GM23338 (cell line): ENCODE results near the gene MRRF. TPM values are rescaled to one million over a fixed set of nuclear protein-coding genes. Genes with fewer than 3 reads are reported as not detected.

Source experiments
- ATAC-seq: fragments of 200-7000 bp; cut with Tn5 transposase; 3 replicates; pipeline ENCODE4 v1.9.1; 2020
- DNase-seq: peaks from one replicate; pipeline ENCODE4 v3.0.0-alpha.2; 2015; ENCODE audit warnings: low spot score
- H2AFZ ChIP-seq: fragments of 200-600 bp; sonication (generic); 2 replicates; pipeline ENCODE4 v1.8.0; 2016; ENCODE audit warnings: antibody characterized with exemption, mild to moderate bottlenecking, moderate library complexity
- H3F3A ChIP-seq: fragments of 200-600 bp; sonication (generic); replicated peaks from 2 replicates; pipeline ENCODE4 v1.8.0; 2017; ENCODE audit warnings: antibody characterized with exemption, mixed run types, low read depth
- H3K27ac ChIP-seq: fragments of 200-600 bp; sonication (generic); 2 replicates; pipeline ENCODE4 v1.6.1; 2016; ENCODE audit warnings: low read depth
- H3K27me3 ChIP-seq: fragments of 200-600 bp; sonication (generic); 2 replicates; pipeline ENCODE4 v1.8.0; 2016; ENCODE audit warnings: mild to moderate bottlenecking, mixed run types, moderate library complexity; ENCODE audit not compliant: insufficient read depth
- H3K36me3 ChIP-seq: fragments of 200-600 bp; sonication (generic); 2 replicates; pipeline ENCODE4 v1.8.0; 2016; ENCODE audit warnings: mild to moderate bottlenecking; ENCODE audit not compliant: insufficient read depth
- H3K4me1 ChIP-seq: fragments of 200-600 bp; sonication (generic); 2 replicates; pipeline ENCODE4 v1.8.0; 2016; ENCODE audit warnings: mild to moderate bottlenecking, moderate library complexity; ENCODE audit not compliant: insufficient read depth
- H3K4me2 ChIP-seq: fragments of 200-600 bp; sonication (generic); 2 replicates; pipeline ENCODE4 v1.7.1; 2017; ENCODE audit warnings: mixed run types
- H3K4me3 ChIP-seq: fragments of 200-600 bp; sonication (generic); 2 replicates; pipeline ENCODE4 v1.6.1; 2016; ENCODE audit warnings: mixed run types
- H3K79me2 ChIP-seq: fragments of 200-600 bp; sonication (generic); replicated peaks from 2 replicates; pipeline ENCODE4 v1.8.0; 2017; ENCODE audit warnings: mild to moderate bottlenecking; ENCODE audit not compliant: insufficient read depth
- H3K9me2 ChIP-seq: fragments of 200-600 bp; sonication (generic); 2 replicates; pipeline ENCODE4 v1.8.0; 2017; ENCODE audit not compliant: insufficient read depth
- H4K20me1 ChIP-seq: fragments of 200-600 bp; sonication (generic); replicated peaks from 2 replicates; pipeline ENCODE4 v1.8.0; 2017; ENCODE audit warnings: mild to moderate bottlenecking; ENCODE audit not compliant: insufficient read depth
- H3K27ac Mint-ChIP-seq: 2 replicates; pipeline ENCODE4 v1.8.0; 2020; ENCODE audit warnings: inconsistent platforms, mild to moderate bottlenecking, moderate library complexity, mixed read lengths
- H3K27me3 Mint-ChIP-seq: 3 replicates; pipeline ENCODE4 v1.8.0; 2022; ENCODE audit warnings: low read depth, mild to moderate bottlenecking, moderate library complexity, mixed read lengths, inconsistent platforms; ENCODE audit not compliant: insufficient read depth, poor library complexity
- H3K36me3 Mint-ChIP-seq: 3 replicates; pipeline ENCODE4 v1.8.0; 2021; ENCODE audit warnings: low read depth, mild to moderate bottlenecking, inconsistent platforms, moderate library complexity, mixed read lengths
- H3K4me1 Mint-ChIP-seq: 3 replicates; pipeline ENCODE4 v1.8.0; 2020; ENCODE audit warnings: mild to moderate bottlenecking, inconsistent platforms, mixed read lengths
- H3K4me3 Mint-ChIP-seq: 3 replicates; pipeline ENCODE4 v1.8.0; 2021; ENCODE audit warnings: moderate library complexity, mild to moderate bottlenecking, inconsistent platforms, mixed read lengths
- H3K9me3 Mint-ChIP-seq: 3 replicates; pipeline ENCODE4 v1.8.0; 2020; ENCODE audit warnings: moderate library complexity, mild to moderate bottlenecking, inconsistent platforms, mixed read lengths
- CREB1 ChIP-seq: fragments of 250-450 bp; sonication (Bioruptor Pico); IDR thresholded peaks from 2 replicates; pipeline ENCODE4 v1.5.0; 2020; ENCODE audit warnings: low read depth, mild to moderate bottlenecking, moderate library complexity
- CTCF ChIP-seq, 2 experiments: fragments of 200-600 bp in 1 of 2; sonication (generic) in 1 of 2; conservative IDR thresholded peaks; 2 replicates each; pipeline versions ENCODE4 v1.5.1 to v1.6.1; 2016 to 2017; ENCODE audit warnings: antibody characterized with exemption in 2 of 2, low read depth in 2 of 2, mild to moderate bottlenecking in 2 of 2, moderate library complexity in 1 of 2
- POLR2AphosphoS5 ChIP-seq: IDR thresholded peaks from 2 replicates; pipeline ENCODE4 v1.6.1; 2016; ENCODE audit warnings: antibody characterized with exemption, low read depth
- ZNF462 ChIP-seq: fragments of 250-450 bp; sonication (Bioruptor Pico); IDR thresholded peaks from 2 replicates; pipeline ENCODE4 v1.5.0; 2020; ENCODE audit warnings: mild to moderate bottlenecking, moderate library complexity
- polyA plus RNA-seq: library from polyadenylated mRNA; unstranded; fragments of >200 nt; fragmentation: Nextera tagmentation; extraction: Ambion mirVana; gene quantifications from 2 replicates; pipeline ENCODE4 v1.2.1, GENCODE V29; 2016
- total RNA-seq: library from RNA; depleted of rRNA; stranded (reverse); fragments of >200 nt; shearing (Covaris generic); gene quantifications from 2 replicates; pipeline ENCODE4 v1.2.3, GENCODE V29; 2014

The MRRF gene
- total and polyA plus RNA-seq, 2 experiments from 2014 or later, result 27.8 to 32.7 TPM

GRCh38 chr9:122263699-122264349, 858 bp upstream of the MRRF start (continued):
- TF ChIP-seq ZNF462 (CRISPR knock-in tag), result no peak

GRCh38 chr9:122265149-122265915, 650 bp downstream of the MRRF start:
- Histone ChIP-seq H3K79me2 (peaks cover 57% of the 10 kb centered on the region), H3K4me2 (peak overlapping the region; percentile 97), H4K20me1 (no peaks in the 10 kb centered on the region), H3F3A (0 out of 2 replicates have a peak, but pooled peaks cover 2% of the 10 kb centered on the region), H3K27me3 (no peaks in the 10 kb centered on the region), H3K36me3 (peaks cover 8% of the 10 kb centered on the region; the same call in 1 of the 2 replicates), H2AFZ (peak overlapping the region; percentile 89), H3K27ac (peak overlapping the region; percentile 80), H3K4me3 (peak overlapping the region; percentile 69), H3K9me2 (no peaks in the 10 kb centered on the region), H3K4me1 (peaks cover 14% of the 10 kb centered on the region; the same call in 1 of the 2 replicates)
- Mint-ChIP-seq H3K4me3 (peak overlapping the region; percentile 97), H3K9me3 (no peaks in the 10 kb centered on the region), H3K27me3 (peaks cover 7% of the 10 kb centered on the region), H3K36me3 (peaks cover 10% of the 10 kb centered on the region; the same call in 1 of the 3 replicates), H3K4me1 (peaks cover 14% of the 10 kb centered on the region), H3K27ac (peak overlapping the region; percentile 99)
- ATAC-seq, result peak; percentile 57
- peak; percentile 34; the same call in 1 of the 2 replicates for TF ChIP-seq CREB1 (CRISPR knock-in tag)
- peak in 1 of 2 experiments; percentile 25; a peak in 3 of 4 replicates for TF ChIP-seq CTCF (conservative IDR thresholded peaks at IDR 0.05; ENCODE audit: low read depth in 2 of 2)
- no peak for TF ChIP-seq POLR2AphosphoS5
- peak; percentile 44 for DNase-seq
